B cell (primary cell): ENCODE results near the gene PDPK1. TPM values are rescaled to one million over a fixed set of nuclear protein-coding genes. Genes with fewer than 3 reads are reported as not detected.

ENCODE experiments used
- ATAC-seq: fragments of 200-7000 bp; cut with Tn5 transposase; one replicate; pipeline ENCODE4 v1.10.0; 2021; ENCODE audit warnings: low read depth, mild to moderate bottlenecking, moderate number of reproducible peaks, moderate library complexity
- CTCF ChIA-PET: fragments of 350-600 bp; sonication (Branson Sonifier 250); formaldehyde crosslinking; loops from one replicate; lab custom pipeline; 2021; ENCODE audit warnings: antibody characterized with exemption, inconsistent platforms; lab: Charles Lee
- POLR2A ChIA-PET: fragments of 350-600 bp; sonication (Branson Sonifier 250); formaldehyde crosslinking; loops from one replicate; lab custom pipeline; 2021; ENCODE audit warnings: antibody characterized with exemption; lab: Charles Lee
- DNase-seq: peaks from one replicate; pipeline ENCODE4 v3.0.0; 2013
- H2AFZ ChIP-seq: 2 replicates; pipeline ENCODE4 v1.6.1; 2012; ENCODE audit warnings: mild to moderate bottlenecking, low read depth, low read length; ENCODE audit not compliant: insufficient read depth, poor library complexity, severe bottlenecking
- H3K27ac ChIP-seq, 2 donors: 1 replicate in 1 of 2; 2 replicates in 1 of 2; pipeline ENCODE4 v1.5.1; 2012 to 2013; ENCODE audit warnings: low read length in 2 of 2, mild to moderate bottlenecking in 2 of 2, moderate library complexity in 1 of 2
- H3K27me3 ChIP-seq, 4 experiments: fragments of 200-600 bp in 1 of 4; sonication (generic) in 1 of 4; replicated peaks in 1 of 4; 1 replicate in 2 of 4; 2 replicates in 2 of 4; pipeline versions ENCODE4 v1.6.1 to v1.7.0; 2013 to 2016; ENCODE audit warnings: low read length in 3 of 4, mild to moderate bottlenecking in 2 of 4, mixed read lengths in 1 of 4, moderate library complexity in 1 of 4; ENCODE audit not compliant: insufficient read depth in 4 of 4, control insufficient read depth in 3 of 4; ENCODE audit errors: control extremely low read depth in 1 of 4
- H3K36me3 ChIP-seq, 2 experiments: replicated peaks in 1 of 2; 1 replicate in 1 of 2; 2 replicates in 1 of 2; pipeline versions ENCODE4 v1.6.1 to v1.7.1; 2013; ENCODE audit warnings: low read length in 1 of 2; ENCODE audit not compliant: insufficient read depth in 2 of 2, control insufficient read depth in 1 of 2; ENCODE audit errors: control extremely low read depth in 1 of 2, extremely low read depth in 1 of 2
- H3K4me1 ChIP-seq, 2 donors: fragments of 200-600 bp in 1 of 2; sonication (generic) in 1 of 2; 1 replicate in 1 of 2; 2 replicates in 1 of 2; pipeline versions ENCODE4 v1.5.1 to v1.6.1; 2013 to 2017; ENCODE audit warnings: low read length in 2 of 2; ENCODE audit not compliant: control insufficient read depth in 2 of 2, insufficient read depth in 2 of 2
- H3K4me2 ChIP-seq: replicated peaks from 2 replicates; pipeline ENCODE3; 2012; ENCODE audit warnings: mild to moderate bottlenecking, low read depth, low read length; ENCODE audit not compliant: poor library complexity, severe bottlenecking
- H3K4me3 ChIP-seq, 5 experiments: fragments of 200-600 bp in 1 of 5; sonication (generic) in 1 of 5; 1 replicate in 3 of 5; 2 replicates in 2 of 5; pipeline versions ENCODE4 v1.5.1 to v1.7.0; 2011 to 2016; ENCODE audit warnings: low read length in 4 of 5, mild to moderate bottlenecking in 4 of 5, low read depth in 2 of 5, control low read depth in 1 of 5, moderate library complexity in 1 of 5; ENCODE audit not compliant: insufficient read depth in 1 of 5; ENCODE audit errors: control extremely low read depth in 1 of 5, extremely low read depth in 1 of 5
- H3K79me2 ChIP-seq: fragments of 200-600 bp; sonication (generic); one replicate; pipeline ENCODE4 v1.6.0; 2016; ENCODE audit warnings: low read length; ENCODE audit not compliant: control insufficient read depth, insufficient read depth
- H3K9ac ChIP-seq: fragments of 200-600 bp; sonication (generic); 2 replicates; pipeline ENCODE4 v1.6.1; 2017; ENCODE audit warnings: mild to moderate bottlenecking, low read length, moderate library complexity
- H3K9me3 ChIP-seq, 3 donors: one replicate each; pipeline versions ENCODE4 v1.6.1 to v1.7.1; 2013; ENCODE audit warnings: low read length in 2 of 3; ENCODE audit not compliant: control insufficient read depth in 2 of 3, insufficient read depth in 1 of 3; ENCODE audit errors: control extremely low read depth in 1 of 3
- H4K20me1 ChIP-seq: 2 replicates; pipeline ENCODE4 v1.6.0; 2012; ENCODE audit warnings: mild to moderate bottlenecking, low read length; ENCODE audit not compliant: insufficient read depth, control insufficient read depth, poor library complexity, severe bottlenecking
- H3K27ac Mint-ChIP-seq: one replicate; pipeline ENCODE4 v1.8.0; 2021; ENCODE audit warnings: mixed read lengths
- H3K27me3 Mint-ChIP-seq: one replicate; pipeline ENCODE4 v1.8.0; 2021; ENCODE audit warnings: mixed read lengths
- H3K4me1 Mint-ChIP-seq: one replicate; pipeline ENCODE4 v1.8.0; 2021; ENCODE audit warnings: mixed read lengths
- H3K4me3 Mint-ChIP-seq: one replicate; pipeline ENCODE4 v1.8.0; 2021; ENCODE audit warnings: mixed read lengths
- H3K9me3 Mint-ChIP-seq: one replicate; pipeline ENCODE4 v1.8.0; 2022; ENCODE audit warnings: mixed read lengths; ENCODE audit not compliant: insufficient read depth
- EZH2 ChIP-seq: IDR thresholded peaks from 2 replicates; pipeline ENCODE4 v1.6.1; 2012; ENCODE audit warnings: borderline replicate concordance, low read depth, mild to moderate bottlenecking, moderate library complexity, low read length; ENCODE audit not compliant: insufficient read depth, poor library complexity, severe bottlenecking
- WGBS: methylation state at CpG from one replicate; pipeline ENCODE4 v1.1.5; 2013; ENCODE audit warnings: missing lambda C conversion rate; ENCODE audit not compliant: insufficient coverage; 5-methylcytosine and 5-hydroxymethylcytosine counted together
- intact Hi-C: fragments of 100-400 bp; cut with micrococcal nuclease; formaldehyde crosslinking; loops from one replicate; pipeline ENCODE4 v1.10.0; 2022
- polyA plus RNA-seq: library from polyadenylated mRNA; depleted of rRNA; stranded (reverse); fragments of >200 nt; gene quantifications from 2 replicates; pipeline ENCODE4 v1.2.3, GENCODE V29; 2012
- total RNA-seq, 2 donors: library from RNA; stranded (reverse); fragments of 120-200 nt in 1 of 2; gene quantifications; 1 replicate in 1 of 2; 2 replicates in 1 of 2; pipeline versions ENCODE4 v1.2.3 to v1.2.4, GENCODE V29; 2013 to 2022
- TF ChIP-seq, protein P1 (sequence below): fragments of 200-600 bp; IDR thresholded peaks from one replicate; pipeline ENCODE4 v1.8.0; 2022; ENCODE audit warnings: antibody characterized with exemption, mild to moderate bottlenecking

The PDPK1 gene
- total and polyA plus RNA-seq, 2 donors (not counting 1 experiment from before 2014, with no cell fraction given) = 32.5 to 84.1 TPM

DNA sequence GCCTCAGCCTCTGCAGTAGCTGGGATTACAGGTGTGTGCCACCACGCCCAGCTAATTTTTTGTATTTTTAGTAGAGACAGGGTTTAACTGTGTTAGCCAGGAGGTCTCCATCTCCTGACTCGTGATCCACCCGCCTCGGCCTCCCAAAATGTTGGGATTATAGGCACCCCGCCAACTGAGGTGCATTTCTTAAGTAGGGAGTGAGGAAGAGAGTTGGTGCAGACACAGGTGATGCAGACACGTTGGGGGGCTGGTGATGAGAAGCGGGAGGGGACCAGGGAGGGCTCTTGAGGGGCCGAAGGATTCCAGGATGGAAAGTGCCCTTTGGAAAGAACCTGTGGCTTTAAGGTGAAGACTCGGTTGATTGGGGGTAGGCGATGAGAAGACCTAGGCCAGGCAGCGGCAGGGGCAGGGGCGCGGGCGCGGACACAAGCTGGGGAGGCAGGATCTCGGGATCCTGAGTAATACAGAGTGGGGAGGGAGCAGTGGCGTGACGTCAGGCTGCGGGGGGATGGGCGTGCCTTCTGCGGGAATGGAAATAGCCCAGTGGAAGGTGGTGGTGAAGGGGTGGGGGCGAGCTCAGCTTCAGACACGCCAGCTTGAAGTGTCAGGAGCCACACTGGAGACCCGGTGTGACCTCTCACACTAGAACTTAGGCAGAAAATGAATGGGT lies 26.6 kb upstream of the PDPK1 start:
- H3K9ac ChIP-seq = no peak overlapping the region
- peak; percentile 34 for DNase-seq
- 91% methylated on average over 23 of the region's 24 CpGs for WGBS
- H3K4me1 ChIP-seq = peaks cover 81 to 89% of the 10 kb centered on the region in 2 donors
- no peak for TF ChIP-seq EZH2
- TF ChIP-seq, protein P1, sequence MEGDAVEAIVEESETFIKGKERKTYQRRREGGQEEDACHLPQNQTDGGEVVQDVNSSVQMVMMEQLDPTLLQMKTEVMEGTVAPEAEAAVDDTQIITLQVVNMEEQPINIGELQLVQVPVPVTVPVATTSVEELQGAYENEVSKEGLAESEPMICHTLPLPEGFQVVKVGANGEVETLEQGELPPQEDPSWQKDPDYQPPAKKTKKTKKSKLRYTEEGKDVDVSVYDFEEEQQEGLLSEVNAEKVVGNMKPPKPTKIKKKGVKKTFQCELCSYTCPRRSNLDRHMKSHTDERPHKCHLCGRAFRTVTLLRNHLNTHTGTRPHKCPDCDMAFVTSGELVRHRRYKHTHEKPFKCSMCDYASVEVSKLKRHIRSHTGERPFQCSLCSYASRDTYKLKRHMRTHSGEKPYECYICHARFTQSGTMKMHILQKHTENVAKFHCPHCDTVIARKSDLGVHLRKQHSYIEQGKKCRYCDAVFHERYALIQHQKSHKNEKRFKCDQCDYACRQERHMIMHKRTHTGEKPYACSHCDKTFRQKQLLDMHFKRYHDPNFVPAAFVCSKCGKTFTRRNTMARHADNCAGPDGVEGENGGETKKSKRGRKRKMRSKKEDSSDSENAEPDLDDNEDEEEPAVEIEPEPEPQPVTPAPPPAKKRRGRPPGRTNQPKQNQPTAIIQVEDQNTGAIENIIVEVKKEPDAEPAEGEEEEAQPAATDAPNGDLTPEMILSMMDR = no peak
- H3K4me3 Mint-ChIP-seq = peak overlapping the region; percentile 34
- peak overlapping the region in 1 of 2 donors; percentile 100 for H3K27ac ChIP-seq
- peak overlapping the region; percentile 76 for H3K4me2 ChIP-seq
- H3K27me3 ChIP-seq = no peaks in the 10 kb centered on the region
- H3K9me3 Mint-ChIP-seq = no peaks in the 10 kb centered on the region
- CTCF ChIA-PET = interaction anchor here (0.7 to 2.2 kb wide), 2 partner anchors 11 to 303 kb away, joined by 3 to 9 read pairs; no protein-coding TSS in a partner anchor
- no peak overlapping the region for H3K4me3 ChIP-seq
- no peaks in the 10 kb centered on the region for H3K36me3 ChIP-seq
- H3K27ac Mint-ChIP-seq = peak overlapping the region; percentile 70
- H3K27me3 Mint-ChIP-seq = no peaks in the 10 kb centered on the region
- H2AFZ ChIP-seq = no peak overlapping the region
- H4K20me1 ChIP-seq = peaks cover 18% of the 10 kb centered on the region
- POLR2A ChIA-PET = interaction anchor here (0.9 kb wide), 1 partner anchor 44 kb away, joined by 5 read pairs; no protein-coding TSS in a partner anchor
- H3K9me3 ChIP-seq = no peaks in the 10 kb centered on the region
- peaks cover 81% of the 10 kb centered on the region for H3K4me1 Mint-ChIP-seq
- intact Hi-C loops = loop anchor here (2.0 kb wide), 1 partner anchor 170 kb away; the partner anchor contains the start of gene ABCA3
- peaks cover 54% of the 10 kb centered on the region for H3K79me2 ChIP-seq
- no peak for ATAC-seq
